HepG2 (cell line): ENCODE measurements around the gene STRN3. TPM values are rescaled to one million over a fixed set of nuclear protein-coding genes. Genes with fewer than 3 reads are reported as not detected.

Experiments
- CCDC6 ChIP-seq: sonication (generic); formaldehyde crosslinking; IDR thresholded peaks from 2 replicates; pipeline ENCODE4 v1.8.1; 2022; ENCODE audit warnings: mild to moderate bottlenecking, missing genetic modification reagents, moderate library complexity
- FOSL2 ChIP-seq: sonication (generic); formaldehyde crosslinking; IDR thresholded peaks from 2 replicates; pipeline ENCODE4 v1.4.0; 2020; ENCODE audit warnings: missing genetic modification reagents
- FOXC1 ChIP-seq: sonication (generic); formaldehyde crosslinking; IDR thresholded peaks from 2 replicates; pipeline ENCODE4 v1.8.0; 2022; ENCODE audit warnings: mild to moderate bottlenecking, missing genetic modification reagents, borderline replicate concordance
- HNF4A ChIP-seq: sonication (generic); formaldehyde crosslinking; IDR thresholded peaks from 2 replicates; pipeline ENCODE4 v1.4.0; 2020; ENCODE audit warnings: missing genetic modification reagents
- JARID2 ChIP-seq: sonication (generic); formaldehyde crosslinking; IDR thresholded peaks from 2 replicates; pipeline ENCODE4 v1.8.1; 2023; ENCODE audit warnings: missing genetic modification reagents, inconsistent platforms; ENCODE audit not compliant: insufficient replicate concordance
- MAFF ChIP-seq: IDR thresholded peaks from 2 replicates; pipeline ENCODE4 v1.6.1; 2011; ENCODE audit warnings: low read depth, low read length, improper control_type of control experiment
- MATR3 ChIP-seq: sonication (generic); formaldehyde crosslinking; IDR thresholded peaks from 2 replicates; pipeline ENCODE4 v1.4.0; 2020; ENCODE audit warnings: missing genetic modification reagents
- MED1 ChIP-seq: sonication (generic); formaldehyde crosslinking; IDR thresholded peaks from 2 replicates; pipeline ENCODE4 v1.4.0; 2020; ENCODE audit warnings: missing genetic modification reagents
- PRDM15 ChIP-seq: sonication (generic); formaldehyde crosslinking; IDR thresholded peaks from 2 replicates; pipeline ENCODE4 v1.4.0; 2020; ENCODE audit warnings: missing genetic modification reagents
- SMAD9 ChIP-seq: sonication (generic); formaldehyde crosslinking; IDR thresholded peaks from 2 replicates; pipeline ENCODE4 v1.5.1; 2020; ENCODE audit warnings: mild to moderate bottlenecking, missing genetic modification reagents
- ZBED4 ChIP-seq: sonication (generic); formaldehyde crosslinking; IDR thresholded peaks from 2 replicates; pipeline ENCODE4 v1.4.0; 2020; ENCODE audit warnings: missing genetic modification reagents, borderline replicate concordance
- ZBTB26 ChIP-seq: IDR thresholded peaks from 2 replicates; pipeline ENCODE4 v1.6.1; 2016; ENCODE audit warnings: missing compliant biosample characterization, missing genetic modification reagents, borderline replicate concordance
- ZFYVE20 ChIP-seq: sonication (generic); formaldehyde crosslinking; IDR thresholded peaks from 2 replicates; pipeline ENCODE4 v1.8.0; 2023; ENCODE audit warnings: low read depth, mild to moderate bottlenecking, moderate library complexity, missing genetic modification reagents, borderline replicate concordance
- ZKSCAN8 ChIP-seq: IDR thresholded peaks from 2 replicates; pipeline ENCODE4 v1.6.1; 2016; ENCODE audit warnings: borderline replicate concordance, missing genetic modification reagents, missing compliant biosample characterization
- ZMYM2 ChIP-seq: sonication (generic); formaldehyde crosslinking; IDR thresholded peaks from 2 replicates; pipeline ENCODE4 v1.8.0; 2022; ENCODE audit warnings: mild to moderate bottlenecking, missing genetic modification reagents
- ZNF263 ChIP-seq: sonication (generic); formaldehyde crosslinking; IDR thresholded peaks from 2 replicates; pipeline ENCODE4 v1.4.0; 2020; ENCODE audit warnings: missing genetic modification reagents
- ZNF607 ChIP-seq: sonication (generic); formaldehyde crosslinking; IDR thresholded peaks from 2 replicates; pipeline ENCODE4 v1.5.1; 2020; ENCODE audit warnings: missing genetic modification reagents, mild to moderate bottlenecking, borderline replicate concordance
- ZNF713 ChIP-seq: sonication (generic); formaldehyde crosslinking; IDR thresholded peaks from 2 replicates; pipeline ENCODE4 v1.4.0; 2020; ENCODE audit warnings: mild to moderate bottlenecking, missing genetic modification reagents
- ZNF749 ChIP-seq: sonication (generic); formaldehyde crosslinking; IDR thresholded peaks from 2 replicates; pipeline ENCODE4 v1.8.0; 2022; ENCODE audit warnings: mild to moderate bottlenecking, missing genetic modification reagents, moderate library complexity, borderline replicate concordance
- ZNF768 ChIP-seq: sonication (generic); formaldehyde crosslinking; IDR thresholded peaks from 2 replicates; pipeline ENCODE4 v1.4.0; 2020; ENCODE audit warnings: missing genetic modification reagents
- ZNF777 ChIP-seq: sonication (generic); formaldehyde crosslinking; IDR thresholded peaks from 2 replicates; pipeline ENCODE4 v1.4.0; 2020; ENCODE audit warnings: missing genetic modification reagents
- polyA plus RNA-seq, 8 experiments: library from polyadenylated mRNA; depleted of rRNA in 3 of 8; stranded (reverse) in 7 of 8; unstranded in 1 of 8; fragments of >200 nt; fragmentation: Illumina TruSeq in 4 of 8; extraction: Trizol in 4 of 8; gene quantifications; 2 replicates each; pipeline versions ENCODE4 v1.2.1 to v1.2.3, GENCODE V29; 2011 to 2016; ENCODE audit warnings: low read depth in 4 of 8, missing spikeins in 1 of 8, mixed read lengths in 1 of 8; ENCODE audit not compliant: insufficient read depth in 1 of 8
- total RNA-seq, 5 experiments: library from RNA; depleted of rRNA; stranded (reverse); fragments of >200 nt; fragmentation: Illumina TruSeq; extraction: Trizol; gene quantifications; 2 replicates each; pipeline ENCODE4 v1.2.3, GENCODE V29; 2016; ENCODE audit warnings: low read depth in 1 of 5

Gene STRN3
- total and polyA plus RNA-seq, 2 of the 13 experiments (the other 11 are each of a cell fraction or from before 2014, with no cell fraction given): 49.4 to 123 TPM

DNA sequence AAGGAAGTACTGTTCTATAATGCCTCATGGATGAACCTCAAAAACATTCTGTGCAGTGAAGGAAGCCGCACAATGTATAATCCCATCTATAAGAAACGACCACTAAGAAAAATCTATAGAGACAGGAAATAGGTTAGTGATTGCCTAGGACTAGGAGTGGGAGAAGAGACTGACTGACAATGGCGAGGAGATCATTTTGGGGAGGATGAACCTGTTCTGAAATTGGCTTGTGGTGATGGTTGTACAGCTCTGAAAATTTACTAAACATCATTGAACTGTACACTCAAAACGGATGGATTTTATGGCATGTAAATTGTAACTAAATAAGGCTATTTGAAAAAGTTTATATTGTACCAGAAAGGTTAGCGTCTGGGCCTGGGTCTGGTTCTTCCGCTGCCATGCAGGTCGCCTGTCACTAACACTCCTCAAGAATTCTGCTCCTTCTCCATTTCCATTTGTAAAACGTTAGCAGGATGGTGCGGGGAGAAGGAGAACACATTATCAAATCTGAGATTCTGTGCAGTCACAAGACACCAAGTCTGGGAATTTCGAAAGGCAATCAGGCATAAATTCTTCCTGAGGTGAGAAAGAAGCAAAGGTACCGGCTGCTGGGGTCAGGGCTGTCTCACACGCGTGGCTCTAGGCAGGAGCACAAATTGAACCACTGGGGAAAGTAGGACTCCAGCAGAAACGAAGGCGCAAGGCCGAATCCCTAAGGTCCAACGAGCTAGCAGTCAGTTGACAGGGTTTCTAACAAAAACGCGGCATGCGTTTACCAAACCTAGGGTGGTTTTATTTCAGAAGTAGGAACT is 152.7 kb downstream of the STRN3 start (continued):
- peak; percentile 15; the same call in 1 of the 2 replicates for TF ChIP-seq SMAD9
- TF ChIP-seq ZFYVE20 (CRISPR knock-in tag): no peak
- TF ChIP-seq HNF4A (CRISPR knock-in tag): no peak
- TF ChIP-seq ZBTB26 (CRISPR knock-in tag): no peak
- no peak for TF ChIP-seq CCDC6 (CRISPR knock-in tag)
- TF ChIP-seq ZNF713 (CRISPR knock-in tag): no peak
- TF ChIP-seq ZBED4 (CRISPR knock-in tag): no peak
- TF ChIP-seq MAFF: no peak
- TF ChIP-seq FOSL2 (CRISPR knock-in tag): 0 out of 2 replicates have a peak, but pooled peaks have one; percentile 4
- no peak for TF ChIP-seq PRDM15 (CRISPR knock-in tag)
- no peak for TF ChIP-seq MATR3 (CRISPR knock-in tag)
- peak; percentile 31; the same call in 1 of the 2 replicates for TF ChIP-seq FOXC1
- no peak for TF ChIP-seq ZNF777 (CRISPR knock-in tag)
- TF ChIP-seq ZNF749 (CRISPR knock-in tag): no peak
- TF ChIP-seq ZNF768 (CRISPR knock-in tag): no peak
- no peak for TF ChIP-seq ZNF263 (CRISPR knock-in tag)
- no peak for TF ChIP-seq ZNF607 (CRISPR knock-in tag)
- TF ChIP-seq MED1 (CRISPR knock-in tag): no peak
- TF ChIP-seq JARID2 (CRISPR knock-in tag): peak; percentile 25
- no peak for TF ChIP-seq ZKSCAN8 (CRISPR knock-in tag)
- 0 out of 2 replicates have a peak, but pooled peaks have one; percentile 47 for TF ChIP-seq ZMYM2 (CRISPR knock-in tag)
